Measurements from ENCODE around the gene VWA3B. TPM values are rescaled to one million over a fixed set of nuclear protein-coding genes. Genes with fewer than 3 reads are reported as not detected.

Gene VWA3B
- total RNA-seq, 2 donors from 2014 or later, result 1.8 to 3.2 TPM

DNA sequence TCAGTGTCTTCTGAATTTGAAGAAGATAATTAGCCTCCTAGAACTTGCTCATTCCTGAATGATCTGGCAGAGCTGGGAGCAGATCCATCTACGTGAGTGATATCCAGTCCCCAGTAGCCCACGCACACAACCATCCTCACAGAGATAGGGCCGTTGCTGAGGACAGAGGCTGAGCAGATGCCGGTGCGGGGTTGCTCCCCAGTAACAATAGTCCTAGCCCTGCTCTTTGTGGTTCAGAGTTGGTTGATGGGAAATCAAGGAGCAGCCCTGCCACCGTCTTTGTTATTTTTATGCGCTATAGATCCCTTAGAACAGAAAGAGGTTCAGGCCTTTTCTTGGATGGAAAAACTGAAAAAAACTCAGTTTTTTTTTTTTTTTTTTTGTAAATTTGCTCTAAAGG is 69.3 kb downstream of the VWA3B start:
- TF ChIP-seq, protein P1, sequence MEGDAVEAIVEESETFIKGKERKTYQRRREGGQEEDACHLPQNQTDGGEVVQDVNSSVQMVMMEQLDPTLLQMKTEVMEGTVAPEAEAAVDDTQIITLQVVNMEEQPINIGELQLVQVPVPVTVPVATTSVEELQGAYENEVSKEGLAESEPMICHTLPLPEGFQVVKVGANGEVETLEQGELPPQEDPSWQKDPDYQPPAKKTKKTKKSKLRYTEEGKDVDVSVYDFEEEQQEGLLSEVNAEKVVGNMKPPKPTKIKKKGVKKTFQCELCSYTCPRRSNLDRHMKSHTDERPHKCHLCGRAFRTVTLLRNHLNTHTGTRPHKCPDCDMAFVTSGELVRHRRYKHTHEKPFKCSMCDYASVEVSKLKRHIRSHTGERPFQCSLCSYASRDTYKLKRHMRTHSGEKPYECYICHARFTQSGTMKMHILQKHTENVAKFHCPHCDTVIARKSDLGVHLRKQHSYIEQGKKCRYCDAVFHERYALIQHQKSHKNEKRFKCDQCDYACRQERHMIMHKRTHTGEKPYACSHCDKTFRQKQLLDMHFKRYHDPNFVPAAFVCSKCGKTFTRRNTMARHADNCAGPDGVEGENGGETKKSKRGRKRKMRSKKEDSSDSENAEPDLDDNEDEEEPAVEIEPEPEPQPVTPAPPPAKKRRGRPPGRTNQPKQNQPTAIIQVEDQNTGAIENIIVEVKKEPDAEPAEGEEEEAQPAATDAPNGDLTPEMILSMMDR (IDR thresholded peaks at IDR 0.05), result no peak
- Histone ChIP-seq H3K9ac (ENCODE audit: low read depth in 2 of 2, low read length in 2 of 2) (no peak overlapping the region), H3K4me3 (no peak overlapping the region), H3K36me3 (no peaks in the 10 kb centered on the region), H3K4me1 (no peaks in the 10 kb centered on the region), H3K9me3 (no peaks in the 10 kb centered on the region), H3K27me3 (no peaks in the 10 kb centered on the region), H3K27ac (no peak overlapping the region)
- no peak for DNase-seq
- intact Hi-C loops (cut with DNase I), result no loop called here

DNA sequence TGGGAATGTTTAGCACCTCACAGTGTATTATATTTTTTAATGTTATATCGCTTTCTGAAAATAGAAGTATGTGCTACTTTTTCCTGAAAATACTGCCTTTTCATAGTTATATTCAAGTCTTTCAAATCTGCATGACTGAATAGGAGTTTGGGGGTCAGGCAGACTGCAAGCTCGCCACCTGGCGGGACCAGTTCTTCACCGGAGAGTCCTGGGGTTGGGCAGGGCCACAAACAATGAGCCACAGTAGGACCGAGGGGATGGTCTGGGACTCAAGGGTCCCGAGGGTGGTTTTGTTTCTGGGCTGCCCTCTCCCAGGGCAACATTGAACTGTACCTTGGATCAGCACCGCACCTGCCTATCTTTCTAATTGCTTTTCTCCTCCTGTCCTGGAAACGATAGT is 70.6 kb downstream of the VWA3B start:
- Histone ChIP-seq H3K4me3 (no peak overlapping the region), H3K9me3 (no peaks in the 10 kb centered on the region), H3K36me3 (no peaks in the 10 kb centered on the region), H3K9ac (ENCODE audit: low read depth in 2 of 2, low read length in 2 of 2) (no peak overlapping the region), H3K4me1 (no peaks in the 10 kb centered on the region), H3K27ac (no peak overlapping the region), H3K27me3 (no peaks in the 10 kb centered on the region)
- intact Hi-C loops (cut with DNase I), result no loop called here
- TF ChIP-seq, protein P1 (IDR thresholded peaks at IDR 0.05), result no peak
- no peak for DNase-seq

DNA sequence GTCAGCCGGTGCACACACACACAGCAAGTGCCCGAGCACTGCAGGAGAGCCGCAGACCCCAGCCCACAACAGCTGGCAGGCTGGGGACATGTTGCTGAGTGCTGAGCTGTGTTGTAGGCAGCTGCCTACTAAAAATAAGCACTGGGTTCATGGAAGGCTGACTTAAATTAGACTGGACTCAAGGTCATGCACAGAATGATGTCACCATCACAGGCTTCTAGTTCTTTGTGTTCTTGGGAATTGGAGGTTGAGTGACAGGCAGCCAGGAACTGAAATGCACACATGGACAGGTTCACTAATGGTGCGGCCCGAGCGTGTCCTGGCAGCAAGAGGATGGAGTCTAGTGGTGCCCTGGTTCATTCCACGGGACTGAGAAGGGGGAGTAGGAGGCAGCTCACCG is 71.3 kb downstream of the VWA3B start:
- H3K36me3 ChIP-seq, result no peaks in the 10 kb centered on the region
- H3K4me1 ChIP-seq, result no peaks in the 10 kb centered on the region
- H3K9me3 ChIP-seq, result no peaks in the 10 kb centered on the region
- intact Hi-C loops (cut with DNase I), result no loop called here
- H3K27me3 ChIP-seq, result no peaks in the 10 kb centered on the region
- TF ChIP-seq, protein P1 (IDR thresholded peaks at IDR 0.05), result no peak
- H3K27ac ChIP-seq, result no peak overlapping the region
- no peak for DNase-seq
- H3K9ac ChIP-seq (ENCODE audit: low read depth in 2 of 2, low read length in 2 of 2), result no peak overlapping the region
- no peak overlapping the region for H3K4me3 ChIP-seq

DNA sequence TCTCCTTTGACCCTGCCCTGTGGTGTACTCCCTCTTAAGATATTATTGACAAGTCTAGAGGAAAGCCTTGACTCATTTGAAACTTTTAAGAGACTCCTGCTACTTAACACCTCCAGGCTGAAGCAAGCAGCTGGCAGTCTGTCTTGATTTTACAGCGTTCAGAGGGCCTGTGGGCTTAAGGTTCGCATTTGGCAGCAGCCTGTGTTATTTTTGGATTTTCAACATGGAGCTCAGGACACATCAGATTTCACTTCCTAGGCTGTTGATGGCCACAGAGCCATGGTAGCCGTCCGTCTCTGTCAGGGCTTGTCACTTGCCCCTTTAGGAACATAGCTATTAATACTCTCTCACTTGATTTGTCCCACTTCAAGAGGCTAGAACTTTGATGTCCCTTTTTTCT is 73.6 kb downstream of the VWA3B start:
- Histone ChIP-seq H3K36me3 (no peaks in the 10 kb centered on the region), H3K4me1 (no peaks in the 10 kb centered on the region), H3K4me3 (no peak overlapping the region), H3K27me3 (no peaks in the 10 kb centered on the region), H3K9me3 (no peaks in the 10 kb centered on the region), H3K9ac (ENCODE audit: low read depth in 2 of 2, low read length in 2 of 2) (no peak overlapping the region), H3K27ac (no peak overlapping the region)
- intact Hi-C loops (cut with DNase I), result no loop called here
- DNase-seq, result no peak
- TF ChIP-seq, protein P1 (IDR thresholded peaks at IDR 0.05), result no peak

DNA sequence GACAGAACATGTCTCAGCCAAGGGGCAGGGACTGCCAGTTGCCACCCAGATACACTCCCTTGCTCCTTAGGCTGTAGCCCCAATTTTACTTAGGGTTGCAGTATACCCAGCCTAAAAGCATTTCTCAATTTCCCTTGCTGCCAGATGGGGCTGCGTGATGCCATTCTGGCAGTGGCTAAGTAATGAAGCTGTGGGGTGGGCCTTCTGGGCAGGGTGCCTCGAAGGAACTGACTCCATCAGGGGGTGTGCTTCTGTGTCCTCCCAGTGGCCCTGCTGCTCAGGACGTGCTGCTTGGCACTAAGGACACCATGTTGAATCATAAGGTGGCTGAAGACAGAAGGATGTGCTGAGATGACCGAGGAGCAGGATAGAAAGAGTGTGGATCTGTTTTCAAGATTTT is 74.2 kb downstream of the VWA3B start:
- no peak overlapping the region for H3K27ac ChIP-seq
- no peaks in the 10 kb centered on the region for H3K27me3 ChIP-seq
- intact Hi-C loops (cut with DNase I), result no loop called here
- no peak overlapping the region for H3K4me3 ChIP-seq
- TF ChIP-seq, protein P1 (IDR thresholded peaks at IDR 0.05), result no peak
- no peaks in the 10 kb centered on the region for H3K4me1 ChIP-seq
- no peaks in the 10 kb centered on the region for H3K36me3 ChIP-seq
- no peaks in the 10 kb centered on the region for H3K9me3 ChIP-seq
- H3K9ac ChIP-seq (ENCODE audit: low read depth in 2 of 2, low read length in 2 of 2), result no peak overlapping the region
- no peak for DNase-seq

DNA sequence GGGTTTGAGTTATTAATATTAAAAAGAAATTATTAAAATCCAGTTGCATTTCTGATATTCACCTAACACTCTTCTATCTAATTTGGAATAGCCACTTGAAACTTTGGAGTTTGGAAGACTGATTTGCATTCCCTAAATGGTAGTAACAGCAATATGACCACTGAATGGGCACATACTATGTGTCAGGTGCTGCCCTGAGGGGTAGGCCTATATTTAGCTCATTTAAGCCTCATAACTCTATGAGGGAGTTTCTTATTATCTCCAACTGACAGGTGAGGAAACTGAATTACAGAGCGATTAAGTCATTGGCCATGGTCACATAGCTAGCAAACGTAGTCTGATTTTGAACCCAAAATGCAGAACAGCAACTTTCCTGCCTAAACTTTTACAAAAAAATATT is 77.3 kb downstream of the VWA3B start:
- H3K36me3 ChIP-seq, result no peaks in the 10 kb centered on the region
- TF ChIP-seq, protein P1 (IDR thresholded peaks at IDR 0.05), result no peak
- H3K9me3 ChIP-seq, result no peaks in the 10 kb centered on the region
- H3K9ac ChIP-seq (ENCODE audit: low read depth in 2 of 2, low read length in 2 of 2), result no peak overlapping the region
- intact Hi-C loops (cut with DNase I), result no loop called here
- H3K4me1 ChIP-seq, result no peaks in the 10 kb centered on the region
- H3K27me3 ChIP-seq, result no peaks in the 10 kb centered on the region
- no peak overlapping the region for H3K4me3 ChIP-seq
- DNase-seq, result no peak
- no peak overlapping the region for H3K27ac ChIP-seq

Measured in colonic mucosa (tissue), 4 donors.